Raji (cell line): Measurements from ENCODE around the gene DVL3.

Source experiments
- POLR2A ChIP-seq: IDR thresholded peaks from 2 replicates; pipeline ENCODE4 v1.6.1; 2011; ENCODE audit warnings: low read depth, low read length, control low read depth; ENCODE audit not compliant: insufficient read depth

The DVL3 gene

DNA sequence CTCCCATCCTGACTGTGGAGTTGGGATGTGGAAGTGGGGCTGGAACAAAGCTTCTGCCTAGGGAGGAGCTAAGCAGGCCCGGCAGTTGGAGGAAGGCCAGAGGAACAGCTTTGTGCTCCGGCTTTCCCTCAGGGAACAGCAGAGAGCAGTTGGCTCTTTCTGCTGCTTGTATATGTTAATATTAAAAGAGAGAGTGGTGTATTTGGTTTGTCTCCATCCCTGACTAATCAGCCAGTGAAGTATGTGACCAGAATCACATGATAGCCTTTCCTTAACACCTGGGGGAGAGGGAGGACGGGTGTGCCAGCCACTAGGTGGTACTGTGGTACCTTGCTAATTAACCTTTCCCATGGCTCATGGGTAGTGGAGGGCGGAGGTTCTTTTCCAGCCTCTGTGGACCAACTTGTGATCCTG is 10.1 kb upstream of the DVL3 start:
- no peak for TF ChIP-seq POLR2A

DNA sequence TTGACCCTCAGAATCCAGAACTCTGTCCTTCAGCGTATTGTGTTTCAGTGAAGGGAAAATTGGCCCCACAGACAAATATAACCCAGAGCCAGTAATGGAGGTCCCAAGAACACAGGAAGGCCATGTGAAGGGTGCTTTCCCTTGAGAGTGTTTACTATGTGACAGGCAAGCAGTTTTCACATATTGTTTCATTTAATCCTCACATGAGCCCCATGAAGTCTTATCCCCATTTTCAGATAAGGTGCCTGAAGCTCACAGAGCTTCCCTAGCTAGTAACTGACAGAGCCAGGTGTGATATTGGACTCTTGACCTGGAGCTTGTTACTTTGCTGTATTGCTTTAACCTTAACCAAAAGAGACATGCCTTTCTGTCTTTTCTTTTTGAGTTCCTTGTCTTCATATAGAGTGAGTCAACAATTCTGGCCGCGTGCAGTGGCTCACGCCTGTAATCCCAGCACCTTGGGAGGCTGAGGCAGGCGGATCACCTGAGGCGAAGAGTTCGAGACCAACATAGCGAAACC is 9.4 kb upstream of the DVL3 start:
- TF ChIP-seq POLR2A, result no peak

GRCh38 chr3:184148076-184148475 is 7.1 kb upstream of the DVL3 start:
- TF ChIP-seq POLR2A, result no peak

- no peak for TF ChIP-seq POLR2A
These were observed 6.1 kb upstream of the DVL3 start for GRCh38 chr3:184149123-184149522.

- TF ChIP-seq POLR2A, result no peak
These were observed 706 bp downstream of the DVL3 start for GRCh38 chr3:184155644-184156521.

GRCh38 chr3:184156522-184156955 is 1.4 kb downstream of the DVL3 start:
- no peak for TF ChIP-seq POLR2A

- TF ChIP-seq POLR2A, result no peak
These were observed 2.0 kb downstream of the DVL3 start for GRCh38 chr3:184157206-184157605.

GRCh38 chr3:184158404-184158803 is 3.2 kb downstream of the DVL3 start:
- no peak for TF ChIP-seq POLR2A

- no peak for TF ChIP-seq POLR2A
These were observed 5.3 kb downstream of the DVL3 start for GRCh38 chr3:184160456-184160855.

DNA sequence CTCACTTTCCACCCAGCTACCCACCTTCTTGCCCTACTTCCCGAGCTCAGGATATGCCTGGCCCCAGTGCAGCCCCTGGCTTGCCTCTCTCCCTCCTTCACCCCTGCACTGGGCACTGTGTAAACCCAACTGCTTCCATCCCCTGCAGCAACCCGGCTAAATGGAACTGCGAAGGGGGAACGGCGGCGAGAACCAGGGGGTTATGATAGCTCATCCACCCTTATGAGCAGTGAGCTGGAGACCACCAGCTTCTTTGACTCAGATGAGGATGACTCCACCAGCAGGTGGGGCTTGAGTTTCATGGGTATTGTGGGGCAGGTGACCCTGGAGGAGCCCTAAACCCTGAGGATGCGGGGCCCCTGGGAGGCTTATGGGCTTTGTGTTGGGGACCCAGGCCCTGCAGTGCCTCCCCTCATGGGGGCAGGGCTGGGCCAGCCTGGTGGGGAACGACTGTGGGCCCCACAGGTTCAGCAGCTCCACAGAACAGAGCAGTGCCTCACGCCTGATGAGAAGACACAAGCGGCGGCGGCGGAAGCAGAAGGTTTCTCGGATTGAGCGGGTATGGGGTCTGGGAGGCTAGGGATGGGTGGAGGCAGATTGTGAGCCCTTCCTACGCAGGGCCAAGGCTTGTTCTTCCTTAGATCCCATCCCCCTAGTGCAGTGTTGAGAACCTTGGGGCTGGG is 9.6 kb downstream of the DVL3 start:
- no peak for TF ChIP-seq POLR2A

DNA sequence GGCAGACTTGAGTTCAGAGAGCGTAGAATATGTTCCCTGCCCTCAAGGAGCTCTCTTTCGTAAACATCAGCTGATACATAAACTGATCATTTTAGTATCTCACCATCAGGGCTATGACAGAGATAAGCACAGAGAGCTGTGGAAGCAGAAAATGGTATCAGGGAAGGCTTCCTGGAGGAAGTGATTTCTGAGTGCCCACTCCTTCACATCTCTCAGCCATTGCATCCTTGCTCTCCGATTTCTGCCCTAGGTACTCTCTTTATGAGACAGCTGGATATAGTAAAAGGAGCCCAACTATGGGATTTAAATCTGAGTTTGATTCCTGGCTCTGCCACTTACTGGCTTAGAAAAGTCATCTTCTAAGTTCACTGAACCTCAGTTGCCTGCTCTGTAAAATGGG is 10.4 kb downstream of the DVL3 start:
- no peak for TF ChIP-seq POLR2A

GRCh38 chr3:184166671-184167070 is 11.5 kb downstream of the DVL3 start:
- no peak for TF ChIP-seq POLR2A

GRCh38 chr3:184167786-184168185 is 12.6 kb downstream of the DVL3 start:
- no peak for TF ChIP-seq POLR2A

DNA sequence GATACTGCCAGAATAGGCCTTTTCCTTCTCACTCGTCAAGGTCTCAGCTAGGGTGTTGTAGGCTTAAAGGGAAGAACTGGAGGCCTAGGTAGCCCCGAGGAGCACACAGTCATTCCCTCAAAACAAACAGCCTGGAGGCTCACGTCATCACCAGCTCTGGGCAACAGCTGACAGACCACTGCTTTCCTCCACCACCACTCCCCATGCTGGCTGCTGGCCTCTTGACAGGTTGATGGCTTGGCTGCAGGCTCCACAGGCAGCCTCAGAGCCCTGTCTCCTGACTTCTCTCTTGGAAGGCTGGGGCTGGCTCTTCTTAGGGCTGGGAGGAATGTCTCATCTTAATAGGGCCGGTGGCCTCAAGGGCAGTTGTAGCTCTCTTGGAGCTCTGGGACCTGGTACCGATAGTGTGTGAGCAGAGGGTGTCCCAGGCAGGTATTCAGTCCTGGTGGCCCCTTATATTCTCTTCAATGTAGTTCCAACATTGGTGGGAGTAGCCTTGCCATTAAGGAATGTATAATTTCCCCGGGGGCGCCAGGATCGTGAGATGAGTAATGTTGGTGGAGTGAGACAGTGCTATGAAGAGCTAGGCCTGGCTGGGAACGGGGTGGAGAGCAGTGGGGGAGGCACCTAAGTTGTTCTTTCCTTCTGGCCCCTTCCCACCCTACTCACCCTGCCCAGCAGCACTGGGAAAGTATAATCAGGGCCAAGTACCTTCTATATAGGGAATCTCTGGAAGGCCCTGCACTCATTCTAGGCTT is 13.4 kb downstream of the DVL3 start:
- TF ChIP-seq POLR2A, result no peak
